MM.1S (cell line): ENCODE results near the gene LRCH1.

Source experiments
- EZH2phosphoT487 ChIP-seq: fragments of 300-600 bp; sonication (generic); IDR thresholded peaks from 2 replicates; pipeline ENCODE4 v1.6.1; 2018; ENCODE audit warnings: antibody characterized with exemption, low read length
- TF ChIP-seq, protein P1 (sequence below): fragments of 300-600 bp; sonication (generic); IDR thresholded peaks from 2 replicates; pipeline ENCODE4 v1.5.1; 2016; ENCODE audit warnings: antibody characterized with exemption, low read length, mixed read lengths

DNA sequence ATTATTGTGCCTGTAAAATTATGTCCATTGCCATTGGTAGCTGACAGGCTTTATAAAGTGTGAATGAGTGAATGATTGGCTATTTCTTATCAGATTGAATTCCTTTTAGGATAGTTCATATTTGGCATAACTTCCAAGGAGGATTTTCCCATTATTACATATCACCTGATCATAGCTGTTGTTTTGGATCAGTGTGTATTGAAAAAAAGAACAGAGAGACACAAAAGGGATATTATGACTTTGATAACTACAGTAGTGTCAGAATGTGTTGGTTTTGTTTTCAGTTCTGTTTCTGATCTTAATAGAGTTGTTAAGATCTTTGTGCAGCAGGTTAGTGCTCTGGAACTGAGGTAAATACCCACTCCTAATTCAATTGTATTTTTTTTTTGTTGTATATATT lies 103.8 kb downstream of the LRCH1 start:
- TF ChIP-seq, protein P1, sequence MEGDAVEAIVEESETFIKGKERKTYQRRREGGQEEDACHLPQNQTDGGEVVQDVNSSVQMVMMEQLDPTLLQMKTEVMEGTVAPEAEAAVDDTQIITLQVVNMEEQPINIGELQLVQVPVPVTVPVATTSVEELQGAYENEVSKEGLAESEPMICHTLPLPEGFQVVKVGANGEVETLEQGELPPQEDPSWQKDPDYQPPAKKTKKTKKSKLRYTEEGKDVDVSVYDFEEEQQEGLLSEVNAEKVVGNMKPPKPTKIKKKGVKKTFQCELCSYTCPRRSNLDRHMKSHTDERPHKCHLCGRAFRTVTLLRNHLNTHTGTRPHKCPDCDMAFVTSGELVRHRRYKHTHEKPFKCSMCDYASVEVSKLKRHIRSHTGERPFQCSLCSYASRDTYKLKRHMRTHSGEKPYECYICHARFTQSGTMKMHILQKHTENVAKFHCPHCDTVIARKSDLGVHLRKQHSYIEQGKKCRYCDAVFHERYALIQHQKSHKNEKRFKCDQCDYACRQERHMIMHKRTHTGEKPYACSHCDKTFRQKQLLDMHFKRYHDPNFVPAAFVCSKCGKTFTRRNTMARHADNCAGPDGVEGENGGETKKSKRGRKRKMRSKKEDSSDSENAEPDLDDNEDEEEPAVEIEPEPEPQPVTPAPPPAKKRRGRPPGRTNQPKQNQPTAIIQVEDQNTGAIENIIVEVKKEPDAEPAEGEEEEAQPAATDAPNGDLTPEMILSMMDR = no peak
- TF ChIP-seq EZH2phosphoT487 = no peak
